ENCODE results near the gene CLDN24.

The CLDN24 gene

DNA sequence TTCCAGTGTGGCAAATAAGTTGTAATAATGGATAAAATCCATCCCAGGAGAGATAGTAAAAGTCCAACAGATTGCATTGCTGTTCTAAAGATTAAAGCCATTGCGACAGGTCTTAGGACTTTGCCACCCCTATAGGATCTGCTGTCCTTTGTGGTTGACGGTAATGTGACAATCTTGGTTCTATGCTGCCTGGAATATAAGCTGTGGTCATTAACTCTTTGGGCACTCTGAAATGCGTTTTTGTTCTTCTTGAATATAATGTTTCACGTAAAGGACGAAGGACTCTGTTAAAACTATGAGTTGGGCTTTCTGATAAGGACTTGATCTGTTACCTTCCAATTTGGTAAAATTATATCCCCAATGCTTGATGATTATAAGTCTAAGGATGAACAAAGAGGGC lies at the start of gene CLDN24:
Gene CLDN24 (minus strand): TSS at position 101 of the 400 bp plus-strand sequence. CDS start 0 bp downstream, at position 101.
- no peak for DNase-seq (ENCODE audit: low read depth)

DNA sequence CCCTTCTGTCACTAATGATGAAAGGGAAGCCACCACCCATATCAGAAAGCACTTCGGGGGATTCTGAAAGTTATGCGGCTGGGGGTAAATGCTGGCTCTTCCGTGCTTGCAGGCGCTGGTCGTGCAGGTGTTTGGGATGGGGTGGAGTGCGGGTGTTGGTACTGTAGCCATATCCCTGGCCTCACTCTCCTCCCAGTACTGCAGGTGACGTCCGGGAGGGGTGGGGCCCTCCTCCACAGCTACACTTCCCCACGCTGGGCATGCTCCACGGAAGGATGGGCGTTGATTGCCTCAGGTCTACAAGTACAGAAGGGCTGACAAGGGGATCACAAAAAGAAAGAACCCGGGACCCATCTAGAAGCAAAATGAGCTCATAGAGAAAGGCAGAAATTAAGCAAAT lies 48.6 kb upstream of the CLDN24 start:
- no peak for DNase-seq (ENCODE audit: low read depth)

DNA sequence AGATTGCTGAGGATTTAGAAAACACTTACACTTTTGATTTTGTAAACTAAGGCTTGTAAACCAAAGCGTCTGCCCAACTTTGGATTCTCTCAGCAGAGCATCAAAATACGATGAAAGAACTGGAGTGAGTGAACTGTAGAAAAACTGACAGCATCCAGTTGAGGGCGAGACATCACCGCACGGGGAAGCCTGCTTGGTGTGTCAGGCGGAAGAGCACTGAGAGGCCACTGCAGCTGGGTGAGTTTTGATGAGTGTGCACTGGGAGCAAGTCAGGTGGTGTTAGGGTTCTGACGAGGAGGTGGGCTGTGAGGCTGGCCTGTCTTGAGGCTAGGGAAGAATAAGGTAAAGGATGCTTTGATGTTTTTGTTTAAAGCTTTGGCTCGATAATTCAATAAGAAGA lies 46.8 kb upstream of the CLDN24 start:
- no peak for DNase-seq (ENCODE audit: low read depth)

DNA sequence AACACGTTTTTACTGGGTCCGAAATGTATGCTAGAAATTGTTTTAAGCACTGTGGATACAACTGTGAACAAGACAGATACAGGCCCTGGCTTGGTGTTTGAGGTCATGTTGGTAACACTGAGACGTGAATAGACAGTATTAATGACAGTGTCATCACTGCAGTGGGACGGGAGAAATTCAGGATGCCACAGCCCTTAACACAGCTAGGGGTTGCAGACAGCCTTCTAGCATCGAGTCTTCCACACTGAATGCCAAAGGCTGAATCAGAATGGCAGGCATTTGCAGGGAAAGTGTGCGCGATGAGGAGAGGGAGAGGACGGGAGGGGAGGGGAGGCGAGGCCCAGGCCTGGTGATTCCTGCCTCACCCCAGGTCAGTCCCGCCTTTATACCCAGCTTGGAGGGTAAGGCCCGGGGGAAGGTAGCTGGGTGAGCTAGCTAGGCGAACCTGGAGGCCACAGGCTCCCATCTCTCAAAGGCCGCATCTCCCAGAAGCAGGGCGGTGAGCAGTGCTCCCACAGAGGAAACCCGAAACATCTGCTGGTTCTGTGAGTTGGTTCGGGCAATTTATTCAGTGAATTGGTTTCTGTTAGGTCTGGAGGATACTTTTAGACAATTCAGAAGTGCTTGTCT lies 44.1 kb upstream of the CLDN24 start:
- no peak for DNase-seq (ENCODE audit: low read depth)

DNA sequence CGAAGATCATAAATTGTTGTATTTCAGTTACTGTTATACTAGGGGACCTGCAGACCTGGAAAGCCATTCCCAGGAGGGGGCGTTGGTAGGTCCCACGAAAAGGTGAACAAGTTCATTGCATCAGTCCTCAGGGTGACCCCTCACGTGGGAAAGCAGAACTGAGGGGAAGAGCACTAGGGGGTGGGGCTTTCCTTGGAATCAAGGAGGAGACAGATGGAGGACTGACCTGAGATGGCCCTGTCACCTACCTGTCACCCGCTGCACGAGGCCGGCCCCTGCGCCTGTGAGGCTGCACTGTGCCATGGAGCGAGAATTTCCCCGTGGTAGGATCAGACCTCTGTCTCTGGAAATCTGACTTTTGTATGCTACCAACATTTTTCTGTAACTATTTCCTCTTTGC lies 41.8 kb upstream of the CLDN24 start:
- DNase-seq (ENCODE audit: low read depth), result no peak

DNA sequence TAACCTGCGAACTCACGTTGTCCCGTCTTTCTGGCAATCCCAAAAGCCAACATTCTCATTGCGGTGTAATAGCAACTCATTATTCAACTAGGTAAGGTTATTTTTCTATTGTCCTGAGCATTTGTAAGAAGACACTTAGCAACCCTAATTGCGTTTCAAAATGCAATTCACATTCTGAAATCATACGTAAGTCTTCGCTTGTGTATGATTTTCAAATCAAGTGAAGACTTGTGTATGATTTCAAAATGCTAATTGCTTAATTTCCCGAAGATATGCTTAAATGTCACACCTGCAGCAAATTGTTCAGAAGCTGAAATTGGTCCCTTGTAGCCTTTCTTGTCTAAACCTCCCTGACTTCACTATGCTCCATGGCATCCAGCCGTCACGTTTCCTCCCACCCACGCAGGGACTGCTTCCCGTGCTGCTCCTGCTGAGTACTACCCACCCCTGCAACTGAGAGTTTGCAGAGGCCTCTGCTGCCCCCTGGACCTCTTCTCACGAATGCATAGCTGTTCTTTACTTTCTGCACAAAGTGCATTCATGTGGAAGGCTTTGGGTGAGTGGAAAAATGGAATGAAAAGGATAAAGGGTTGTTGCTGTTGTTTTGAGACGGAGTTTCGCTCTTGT lies 40.8 kb upstream of the CLDN24 start:
- DNase-seq (ENCODE audit: low read depth), result no peak

DNA sequence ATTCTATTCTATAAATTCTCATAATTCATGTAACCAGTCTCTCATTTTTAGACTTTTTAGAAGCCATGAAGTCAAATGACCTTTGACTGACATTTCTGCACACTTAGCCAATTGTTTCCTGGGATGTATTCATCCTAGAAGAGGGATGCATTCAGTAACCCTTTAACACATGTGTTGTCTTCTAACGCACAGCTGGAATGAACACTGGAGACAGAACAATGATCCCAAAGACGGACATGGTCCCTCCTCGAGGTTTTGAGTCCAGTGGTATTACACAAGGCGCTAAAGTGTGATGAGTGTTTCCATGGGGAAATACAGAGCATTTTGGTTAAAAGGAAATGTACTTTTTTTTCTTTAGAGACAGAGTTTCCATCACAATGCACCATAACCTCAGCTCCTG lies 39.8 kb upstream of the CLDN24 start:
- DNase-seq (ENCODE audit: low read depth), result no peak

DNA sequence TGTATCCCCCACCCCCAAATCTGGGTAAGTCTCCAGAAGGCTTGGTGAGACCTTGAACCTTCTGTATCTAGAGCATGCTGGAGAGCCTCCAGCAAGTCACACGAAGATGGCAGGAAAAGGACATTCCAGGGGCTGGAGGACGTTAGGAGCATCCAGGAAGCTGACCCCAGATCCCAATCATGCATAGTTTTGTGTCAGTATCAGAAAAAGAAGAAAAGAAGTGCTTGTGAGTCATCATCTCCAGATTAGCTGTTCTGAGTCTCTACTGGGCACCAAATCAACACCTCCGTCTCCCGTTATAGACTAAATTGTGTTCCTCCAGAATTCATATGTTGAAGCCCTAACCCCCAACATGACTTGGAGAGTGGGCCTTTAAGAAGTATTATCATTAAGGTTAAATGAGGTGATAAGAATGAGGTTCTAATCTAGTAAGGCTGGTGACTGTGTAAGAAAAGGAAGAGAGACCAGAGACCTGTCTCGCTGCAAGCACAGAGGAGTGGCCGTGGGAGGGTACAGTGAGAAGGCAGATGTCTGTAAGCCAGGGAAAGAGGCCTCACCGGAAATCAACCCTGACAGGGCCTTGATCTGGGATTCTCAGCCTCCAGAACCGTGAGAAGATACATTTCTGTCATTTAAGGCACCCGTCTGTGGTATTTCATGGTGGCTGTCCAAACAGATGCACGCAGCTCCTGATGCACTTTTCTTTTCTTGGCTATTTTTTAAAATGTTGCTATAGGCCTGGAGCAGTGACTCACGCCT lies 38.1 kb upstream of the CLDN24 start:
- DNase-seq (ENCODE audit: low read depth), result no peak

DNA sequence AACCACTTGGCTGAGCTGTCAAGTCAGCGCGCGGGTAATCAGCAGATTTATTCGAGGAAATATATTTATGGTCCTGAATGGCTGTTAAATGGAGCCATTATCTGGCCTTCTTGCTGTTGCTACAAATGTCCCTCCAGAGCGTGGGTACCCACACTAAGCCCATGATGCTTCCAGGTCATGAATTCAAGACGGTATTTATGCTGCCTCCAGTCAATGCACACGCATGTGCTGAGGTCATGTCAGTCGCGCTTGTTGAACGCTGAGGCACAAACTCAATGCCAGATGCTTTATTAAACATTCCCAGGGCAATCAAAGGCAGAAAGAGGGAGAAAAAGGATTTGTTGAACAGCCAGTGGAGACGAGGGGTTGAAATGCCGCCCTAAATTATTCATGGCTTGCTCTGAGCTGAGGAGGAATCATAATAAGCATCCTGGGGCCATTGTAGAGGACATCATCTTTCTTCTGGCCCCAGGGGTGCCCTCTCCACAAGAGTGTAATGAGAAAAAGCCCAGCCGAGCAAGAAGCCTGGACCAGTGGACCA lies 36.1 kb upstream of the CLDN24 start:
- no peak for DNase-seq (ENCODE audit: low read depth)

DNA sequence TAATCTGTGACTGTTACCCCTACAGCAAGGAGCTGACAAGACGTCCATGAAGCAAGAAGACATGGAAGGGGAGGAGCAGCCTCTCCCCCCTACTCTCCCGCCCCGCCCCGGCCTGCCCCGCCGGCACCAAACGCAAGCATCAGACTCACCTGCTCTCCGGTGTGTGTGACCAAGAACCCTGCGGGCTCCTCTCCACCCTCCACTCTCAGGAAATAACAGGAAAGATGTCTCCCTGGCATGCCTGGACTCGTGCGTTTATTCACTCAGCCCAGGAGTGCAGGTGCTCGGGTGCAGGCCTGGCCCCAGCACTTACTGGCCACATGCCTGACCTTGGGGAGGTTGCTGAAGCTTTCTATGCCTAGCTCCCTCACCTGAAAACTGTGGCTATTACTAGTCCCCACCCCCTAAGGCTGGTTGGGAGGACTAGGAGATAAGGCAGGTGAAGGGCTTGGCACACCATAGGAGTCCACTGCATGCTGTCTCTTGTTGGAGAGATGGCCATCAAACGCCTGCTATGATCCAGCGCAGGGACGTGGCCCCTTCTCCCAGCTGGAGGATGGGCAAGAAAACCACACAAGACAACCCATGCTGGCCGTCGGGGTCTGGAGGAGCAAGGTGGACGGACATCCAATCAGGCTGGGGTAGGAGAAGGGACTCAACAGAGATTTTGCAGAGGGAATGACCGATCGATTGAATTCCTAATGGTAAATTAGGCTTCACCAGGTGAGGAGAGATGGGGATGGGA lies 34.9 kb upstream of the CLDN24 start:
- no peak for DNase-seq (ENCODE audit: low read depth)

DNA sequence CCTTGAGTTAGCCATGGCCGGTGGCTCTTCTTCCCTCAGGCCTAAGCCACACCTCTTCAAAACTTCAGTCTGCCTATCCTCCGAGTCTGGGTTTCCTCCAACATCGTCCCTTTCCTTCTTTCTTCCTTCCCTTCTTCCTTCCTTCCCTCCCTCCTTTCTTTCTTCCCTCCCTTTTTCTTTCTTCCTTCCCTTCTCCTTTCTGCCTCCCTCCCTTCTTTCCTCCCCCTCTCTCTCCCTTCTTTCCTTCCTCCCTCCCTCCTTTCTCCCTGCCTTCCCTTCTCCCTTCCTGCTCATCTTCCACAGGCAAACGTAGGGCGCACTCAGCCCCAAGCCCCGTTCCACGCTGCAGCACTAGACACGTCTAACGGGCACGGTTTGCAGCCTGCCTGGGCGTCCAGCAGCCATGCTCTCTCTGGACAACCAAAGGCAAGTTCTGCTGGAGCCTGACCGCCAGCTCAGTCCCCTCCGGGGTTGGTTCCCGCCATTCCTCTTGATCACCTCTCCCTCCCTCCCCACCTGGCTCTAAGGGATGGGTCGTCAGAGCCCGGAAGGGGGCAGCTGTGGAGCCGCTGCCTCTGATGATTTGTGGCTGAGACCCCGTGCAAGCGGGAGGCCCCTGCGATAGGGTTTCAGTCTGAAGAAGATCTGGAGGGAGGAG lies 34.1 kb upstream of the CLDN24 start:
- no peak for DNase-seq (ENCODE audit: low read depth)

DNA sequence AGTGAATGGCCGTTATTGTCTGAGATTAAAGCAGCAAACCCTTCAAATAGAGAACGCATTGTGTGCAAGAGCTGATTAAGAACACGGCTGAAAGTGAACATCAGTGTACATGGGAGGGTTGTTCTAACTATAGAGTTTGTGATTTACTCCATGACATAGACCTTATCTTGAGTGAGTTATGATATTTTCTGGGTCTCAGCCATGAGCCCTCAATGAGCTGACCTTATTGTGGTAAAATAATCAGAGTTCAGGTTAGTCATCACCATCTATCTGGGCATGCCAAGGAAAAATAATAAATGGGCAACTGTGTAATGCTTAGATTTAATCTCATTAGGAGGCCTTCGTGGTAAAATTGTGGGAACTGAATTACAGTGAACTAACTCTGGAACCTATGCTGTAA lies 33.2 kb upstream of the CLDN24 start:
- DNase-seq (ENCODE audit: low read depth), result no peak

DNA sequence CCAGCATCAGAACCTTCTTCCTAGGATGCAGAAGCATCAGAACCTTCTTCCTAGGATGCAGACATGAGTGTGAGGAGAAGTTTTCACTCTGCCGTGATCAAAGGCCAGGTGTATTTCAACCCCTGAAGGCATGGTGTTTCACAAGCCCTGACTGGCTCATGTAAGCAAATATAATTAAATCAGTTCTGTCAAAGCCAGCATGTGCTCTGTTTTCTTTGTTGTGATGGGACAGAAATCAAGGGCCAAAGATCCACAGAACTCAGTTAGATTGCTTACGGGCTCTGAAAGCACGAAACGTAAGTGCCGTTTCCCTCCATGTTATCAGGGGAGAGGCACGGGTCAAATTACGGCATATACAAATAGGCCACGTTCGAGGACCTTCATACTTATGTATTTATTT lies 32.0 kb upstream of the CLDN24 start:
- no peak for DNase-seq (ENCODE audit: low read depth)

DNA sequence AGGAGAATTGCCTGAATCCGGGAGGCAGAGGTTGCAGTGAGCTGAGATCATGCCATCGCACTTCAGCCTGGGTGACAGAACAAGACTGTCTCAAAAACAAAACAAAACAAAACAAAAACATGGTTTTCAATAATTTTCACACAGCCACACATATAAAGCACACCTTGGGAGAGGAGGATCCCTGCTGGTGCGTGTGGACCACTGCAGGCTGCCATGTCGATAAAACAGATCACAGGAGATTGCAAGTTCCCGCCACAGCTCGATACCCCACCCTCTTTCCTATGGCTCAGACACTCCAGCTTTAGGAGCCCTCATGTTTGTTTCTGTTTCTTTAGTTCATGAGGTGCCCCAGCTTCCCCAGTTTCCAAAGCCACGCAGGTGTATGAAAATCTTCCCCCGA lies 31.3 kb upstream of the CLDN24 start:
- no peak for DNase-seq (ENCODE audit: low read depth)

DNA sequence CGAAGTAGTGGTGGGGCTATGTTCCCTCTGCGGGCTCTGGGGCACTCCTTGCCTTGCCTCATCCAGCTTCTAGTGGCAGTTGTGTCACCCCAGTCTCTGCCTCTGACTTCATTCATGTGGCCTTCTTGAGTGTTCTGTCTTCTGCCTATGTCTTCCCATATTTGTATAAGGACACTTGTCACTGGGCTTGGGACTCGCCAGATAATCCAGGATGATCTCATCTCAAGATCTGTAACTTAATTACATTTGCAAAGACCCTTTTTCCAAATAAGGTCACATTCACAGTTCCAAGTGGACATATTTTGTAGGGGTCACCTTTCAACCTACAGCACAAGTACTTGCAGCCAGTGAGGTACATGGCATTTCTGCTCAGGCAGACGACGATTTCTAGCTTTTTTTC lies 30.3 kb upstream of the CLDN24 start:
- DNase-seq (ENCODE audit: low read depth), result no peak

DNA sequence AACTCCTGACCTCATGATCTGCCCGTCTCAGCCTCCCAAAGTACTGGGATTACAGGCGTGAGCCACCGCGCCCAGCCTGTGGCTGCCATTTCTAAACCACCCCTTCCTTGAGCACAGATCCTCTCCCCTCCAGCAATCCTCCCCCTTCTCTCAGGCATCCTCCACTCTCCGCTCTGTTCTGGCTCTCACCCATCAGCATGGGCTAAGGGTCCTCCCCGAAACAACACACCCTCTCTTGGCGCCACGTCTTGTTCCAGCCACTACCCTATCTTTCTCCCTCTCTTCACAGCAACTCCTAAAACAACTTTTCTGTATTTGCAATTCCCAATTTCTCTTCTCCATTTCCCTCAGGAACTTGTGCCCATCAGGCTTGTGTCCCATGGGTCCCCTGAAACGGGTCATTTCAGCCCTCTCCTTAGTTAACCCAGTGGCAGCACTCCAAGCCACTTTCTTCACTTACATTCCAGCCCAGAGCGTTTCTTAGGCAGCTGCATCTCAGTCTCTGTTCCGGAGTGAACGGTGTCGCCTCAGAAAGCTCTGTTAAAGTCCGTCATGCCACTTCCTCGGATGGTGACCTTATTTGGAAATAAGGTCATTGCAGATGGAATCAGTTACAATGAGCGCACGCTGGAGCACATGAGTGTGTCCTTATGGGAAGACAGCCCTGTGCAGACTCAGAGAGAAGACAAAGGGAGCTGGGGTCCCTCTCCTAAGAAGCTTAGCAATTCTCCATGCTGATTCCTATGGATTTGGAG lies 28.3 kb upstream of the CLDN24 start:
- no peak for DNase-seq (ENCODE audit: low read depth)

DNA sequence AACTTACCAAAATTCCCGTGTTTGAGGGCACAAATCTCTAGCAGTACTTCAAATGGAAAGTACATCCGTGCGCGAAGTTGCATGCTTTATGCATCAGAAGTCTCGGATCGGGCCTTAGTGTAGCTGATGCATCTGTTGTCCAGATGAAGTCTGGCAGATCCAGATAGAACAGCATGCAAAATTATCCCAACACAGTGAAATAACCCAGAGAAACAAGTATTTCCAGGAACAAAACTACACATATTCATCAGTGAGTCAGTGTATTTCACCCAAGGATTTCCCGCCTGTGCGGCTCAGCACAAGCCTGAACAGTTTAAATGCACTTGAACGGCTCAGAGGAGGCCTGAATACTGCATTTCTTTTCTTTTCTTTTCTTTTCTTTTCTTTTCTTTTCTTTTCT lies 27.4 kb upstream of the CLDN24 start:
- DNase-seq (ENCODE audit: low read depth), result no peak

DNA sequence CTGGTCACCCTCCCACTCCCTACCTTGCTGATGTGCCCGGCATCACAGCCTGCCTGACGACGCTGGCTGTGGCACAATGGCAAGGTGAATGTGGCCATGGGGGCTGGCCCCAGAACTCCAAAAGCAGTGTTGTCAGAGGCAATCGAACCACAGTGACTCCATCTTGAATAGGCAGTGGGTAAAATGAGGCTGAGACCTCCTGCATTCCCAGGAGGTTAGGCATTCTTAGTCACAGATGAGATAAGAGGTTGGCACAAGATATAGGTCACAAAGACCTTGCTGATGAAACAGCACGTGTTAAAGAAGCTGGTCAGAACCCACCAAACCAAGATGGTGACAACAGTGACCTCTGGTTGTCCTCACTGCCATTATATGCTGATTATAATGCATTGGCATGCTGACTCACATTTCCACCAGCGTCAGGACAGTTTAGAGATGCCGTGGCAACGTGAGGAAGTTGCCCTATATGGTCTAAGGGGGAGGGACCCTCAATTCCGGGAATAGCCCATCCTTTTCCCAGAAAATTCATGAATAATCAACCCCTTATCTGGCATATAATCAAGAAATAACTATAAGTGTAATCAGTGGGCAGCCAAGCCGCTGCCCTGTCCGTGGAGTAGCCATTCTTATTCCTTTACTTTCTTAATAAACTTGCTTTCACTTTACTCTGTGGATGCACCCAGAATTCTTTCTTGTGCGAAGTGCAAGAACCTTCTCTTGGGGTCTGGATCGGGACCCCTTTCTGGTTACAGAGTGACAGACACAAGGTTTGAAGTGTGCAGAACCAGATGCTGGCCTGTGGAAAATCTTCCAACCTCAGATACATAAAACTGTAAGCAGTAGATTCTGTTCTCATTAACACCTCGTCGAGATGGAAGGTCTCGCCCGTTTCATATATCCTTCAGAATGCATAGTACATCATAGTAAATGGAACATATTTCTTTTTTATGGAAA lies 26.8 kb upstream of the CLDN24 start:
- DNase-seq (ENCODE audit: low read depth), result peak; percentile 7

DNA sequence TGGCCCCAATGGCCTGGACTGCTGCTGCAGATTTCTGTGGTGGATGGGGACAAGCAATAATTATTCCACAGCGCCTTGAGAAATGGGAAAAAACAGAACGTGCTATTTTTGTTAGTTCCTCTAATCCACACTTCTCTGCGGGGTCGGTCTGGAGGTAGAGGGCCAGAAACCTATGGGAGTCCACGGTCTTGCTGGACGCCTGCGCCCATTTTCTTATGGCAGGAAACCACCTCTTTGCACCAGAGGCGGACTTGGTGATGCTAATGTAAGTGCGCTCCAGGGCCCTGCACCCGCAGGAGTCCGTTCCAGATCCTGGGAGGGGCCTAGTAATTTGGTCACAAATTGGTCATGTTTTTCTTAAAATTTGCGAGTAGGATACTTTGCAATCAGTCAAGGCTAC lies 25.9 kb upstream of the CLDN24 start:
- DNase-seq (ENCODE audit: low read depth), result no peak

DNA sequence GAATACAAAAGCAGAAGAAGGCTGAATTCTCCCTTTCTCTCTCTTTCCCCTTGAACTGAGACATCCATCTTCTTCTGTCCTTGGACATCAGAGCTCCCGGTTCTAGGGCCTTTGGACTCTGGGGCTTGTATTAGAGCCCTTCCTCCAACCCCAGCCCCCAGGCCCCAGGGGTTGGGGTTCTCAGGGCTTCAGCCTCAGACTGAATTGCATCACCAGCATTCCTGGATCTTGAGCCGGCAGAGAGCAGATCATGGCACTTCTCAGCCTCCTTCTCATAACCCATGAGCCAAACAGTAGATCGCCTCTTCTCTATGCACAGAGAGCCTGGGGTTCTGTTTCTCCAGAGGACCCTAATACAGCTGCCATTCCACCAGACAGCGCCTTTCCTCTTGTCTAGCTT lies 25.3 kb upstream of the CLDN24 start:
- no peak for DNase-seq (ENCODE audit: low read depth)

Measured in stimulated activated CD8-positive, alpha-beta memory T cell treated with anti-CD3 and anti-CD28 coated beads, Interleukin-4, amount 100 ng/mL, for 24 hours (primary cell).